HepG2 (cell line): ENCODE measurements around the gene CAPS. TPM values are rescaled to one million over a fixed set of nuclear protein-coding genes. Genes with fewer than 3 reads are reported as not detected.

ENCODE experiments used
- AGO2 ChIP-seq: fragments of 200-400 bp; formaldehyde crosslinking; optimal IDR thresholded peaks from 2 replicates; pipeline ENCODE3; 2017; ENCODE audit warnings: mild to moderate bottlenecking, low read depth, low read length, moderate library complexity
- ATRX ChIP-seq: sonication (generic); formaldehyde crosslinking; IDR thresholded peaks from 2 replicates; pipeline ENCODE4 v1.4.0; 2020; ENCODE audit warnings: missing genetic modification reagents, borderline replicate concordance
- FOXA1 ChIP-seq, 2 experiments: fragments of 450-650 bp in 1 of 2; sonication (generic) in 1 of 2; formaldehyde crosslinking in 1 of 2; IDR thresholded peaks; 2 replicates each; pipeline versions ENCODE4 v1.4.0 to v1.6.1; 2016 to 2020; ENCODE audit warnings: missing genetic modification reagents in 1 of 2
- HNRNPL ChIP-seq: fragments of 200-400 bp; formaldehyde crosslinking; IDR thresholded peaks from 2 replicates; pipeline ENCODE4 v1.6.1; 2017; ENCODE audit warnings: mild to moderate bottlenecking, low read depth, low read length
- IKZF4 ChIP-seq: sonication (generic); formaldehyde crosslinking; IDR thresholded peaks from 2 replicates; pipeline ENCODE4 v1.5.1; 2020; ENCODE audit warnings: borderline replicate concordance, mild to moderate bottlenecking, low read depth, missing genetic modification reagents; ENCODE audit errors: not compliant biosample characterization
- JUN ChIP-seq: sonication (generic); formaldehyde crosslinking; IDR thresholded peaks from 2 replicates; pipeline ENCODE4 v1.4.0; 2020; ENCODE audit warnings: mild to moderate bottlenecking, missing genetic modification reagents
- MIER2 ChIP-seq: IDR thresholded peaks from 2 replicates; pipeline ENCODE4 v1.6.1; 2016; ENCODE audit warnings: missing biosample characterization, missing genetic modification reagents
- NR3C1 ChIP-seq: sonication (generic); formaldehyde crosslinking; IDR thresholded peaks from 2 replicates; pipeline ENCODE4 v1.4.0; 2020; ENCODE audit warnings: missing genetic modification reagents
- PAF1 ChIP-seq: IDR thresholded peaks from 2 replicates; pipeline ENCODE4 v1.6.1; 2016; ENCODE audit warnings: missing genetic modification reagents, missing compliant biosample characterization
- PHF20 ChIP-seq: sonication (generic); formaldehyde crosslinking; IDR thresholded peaks from 2 replicates; pipeline ENCODE4 v1.5.0; 2020; ENCODE audit warnings: mild to moderate bottlenecking, missing genetic modification reagents
- PTBP1 ChIP-seq: fragments of 200-400 bp; formaldehyde crosslinking; IDR thresholded peaks from 2 replicates; pipeline ENCODE4 v1.6.1; 2018; ENCODE audit warnings: low read length, low read depth; ENCODE audit not compliant: poor library complexity, severe bottlenecking
- RARG ChIP-seq: sonication (generic); formaldehyde crosslinking; IDR thresholded peaks from 2 replicates; pipeline ENCODE4 v1.4.0; 2020; ENCODE audit warnings: low read depth, mild to moderate bottlenecking, missing genetic modification reagents
- RBM22 ChIP-seq: fragments of 200-400 bp; formaldehyde crosslinking; optimal IDR thresholded peaks from 2 replicates; pipeline ENCODE3; 2017; ENCODE audit warnings: mild to moderate bottlenecking, low read length, moderate library complexity
- RFX1 ChIP-seq: fragments of 450-650 bp; IDR thresholded peaks from 2 replicates; pipeline ENCODE4 v1.6.1; 2017
- SCMH1 ChIP-seq: sonication (generic); formaldehyde crosslinking; IDR thresholded peaks from 2 replicates; pipeline ENCODE4 v1.9.0; 2021; ENCODE audit warnings: missing genetic modification reagents, mild to moderate bottlenecking, borderline replicate concordance
- ZFY ChIP-seq: sonication (generic); formaldehyde crosslinking; IDR thresholded peaks from 2 replicates; pipeline ENCODE4 v1.4.0; 2020; ENCODE audit warnings: missing genetic modification reagents
- ZNF253 ChIP-seq: sonication (generic); formaldehyde crosslinking; IDR thresholded peaks from 2 replicates; pipeline ENCODE4 v1.8.0; 2022; ENCODE audit warnings: mild to moderate bottlenecking, missing genetic modification reagents, borderline replicate concordance
- ZNF282 ChIP-seq: fragments of 450-650 bp; IDR thresholded peaks from 2 replicates; pipeline ENCODE4 v1.6.1; 2018; ENCODE audit not compliant: partially characterized antibody
- ZNF317 ChIP-seq: sonication (generic); formaldehyde crosslinking; IDR thresholded peaks from 2 replicates; pipeline ENCODE4 v1.5.0; 2020; ENCODE audit warnings: mild to moderate bottlenecking, missing genetic modification reagents
- ZNF616 ChIP-seq: sonication (generic); formaldehyde crosslinking; IDR thresholded peaks from 2 replicates; pipeline ENCODE4 v1.5.0; 2020; ENCODE audit warnings: low read depth, mild to moderate bottlenecking, missing genetic modification reagents
- ZNF724P ChIP-seq: sonication (generic); formaldehyde crosslinking; IDR thresholded peaks from 2 replicates; pipeline ENCODE4 v1.8.0; 2022; ENCODE audit warnings: missing genetic modification reagents, borderline replicate concordance
- ZSCAN12 ChIP-seq: sonication (generic); formaldehyde crosslinking; IDR thresholded peaks from 2 replicates; pipeline ENCODE4 v1.9.0; 2021; ENCODE audit warnings: mild to moderate bottlenecking, missing genetic modification reagents
- polyA plus RNA-seq, 8 experiments: library from polyadenylated mRNA; depleted of rRNA in 3 of 8; stranded (reverse) in 7 of 8; unstranded in 1 of 8; fragments of >200 nt; fragmentation: Illumina TruSeq in 4 of 8; extraction: Trizol in 4 of 8; gene quantifications; 2 replicates each; pipeline versions ENCODE4 v1.2.1 to v1.2.3, GENCODE V29; 2011 to 2016; ENCODE audit warnings: low read depth in 4 of 8, missing spikeins in 1 of 8, mixed read lengths in 1 of 8; ENCODE audit not compliant: insufficient read depth in 1 of 8
- total RNA-seq, 5 experiments: library from RNA; depleted of rRNA; stranded (reverse); fragments of >200 nt; fragmentation: Illumina TruSeq; extraction: Trizol; gene quantifications; 2 replicates each; pipeline ENCODE4 v1.2.3, GENCODE V29; 2016; ENCODE audit warnings: low read depth in 1 of 5
- TF ChIP-seq, protein P1 (sequence below): sonication (generic); formaldehyde crosslinking; conservative IDR thresholded peaks from 2 replicates; pipeline ENCODE4 v1.8.0; 2022; ENCODE audit warnings: missing genetic modification reagents
- TF ChIP-seq, protein P2 (sequence below): sonication (generic); formaldehyde crosslinking; IDR thresholded peaks from 2 replicates; pipeline ENCODE4 v1.9.0; 2021; ENCODE audit warnings: missing genetic modification reagents, mild to moderate bottlenecking, borderline replicate concordance
- TF ChIP-seq, protein P3 (sequence below): sonication (generic); formaldehyde crosslinking; IDR thresholded peaks from 2 replicates; pipeline ENCODE4 v1.4.0; 2020; ENCODE audit warnings: missing genetic modification reagents
- TF ChIP-seq, protein P4 (sequence below): sonication (generic); formaldehyde crosslinking; IDR thresholded peaks from 2 replicates; pipeline ENCODE4 v1.4.0; 2020; ENCODE audit warnings: missing genetic modification reagents

The CAPS gene
- total and polyA plus RNA-seq, 2 of the 13 experiments (the other 11 are each of a cell fraction or from before 2014, with no cell fraction given), result 3.1 TPM

DNA sequence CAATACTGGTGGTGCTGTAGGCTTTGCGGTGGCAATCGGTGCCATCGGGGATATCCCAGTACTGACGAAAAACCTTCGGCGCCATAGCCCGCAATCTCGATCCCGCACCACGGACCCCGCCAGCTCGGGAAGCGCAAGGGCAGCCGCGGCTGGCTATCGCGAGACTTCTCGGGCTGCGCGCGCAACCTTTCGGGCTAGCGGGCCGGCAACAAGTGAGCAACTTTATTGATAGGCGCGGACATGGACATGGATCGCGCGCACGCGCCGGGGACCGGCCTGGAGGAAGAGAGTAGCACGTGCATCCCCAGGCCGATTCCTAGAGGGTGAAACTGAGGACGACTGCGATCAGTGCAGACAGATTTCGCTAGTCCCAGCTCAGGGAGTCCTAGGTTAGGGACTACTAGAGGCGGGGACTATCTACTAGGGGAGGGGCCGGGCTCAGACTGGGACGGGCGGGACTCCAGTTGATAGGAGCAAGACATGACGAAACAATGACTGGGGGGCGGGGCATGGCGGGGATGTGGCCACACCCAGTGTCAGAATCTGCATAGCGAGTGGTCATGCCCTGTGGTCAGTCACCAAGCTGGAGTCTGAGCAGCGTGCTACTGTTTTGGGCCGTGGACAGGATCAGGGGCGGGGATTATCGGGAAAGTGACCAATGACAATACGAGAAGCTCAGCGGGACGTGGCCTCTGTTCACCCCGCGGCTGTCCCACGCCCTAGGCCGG lies 10.3 kb upstream of the CAPS start, which contains the start of gene NDUFA11 (continued):
- TF ChIP-seq NR3C1 (no peak), FOXA1 (IDR thresholded peaks at IDR 0.05) (no peak), FOXA1 (CRISPR knock-in tag; IDR thresholded peaks at IDR 0.05) (peak; percentile 51), HNRNPL (no peak; the same call in 1 of the 2 replicates), ZNF724P (CRISPR knock-in tag) (no peak; the same call in 1 of the 2 replicates), ZNF616 (CRISPR knock-in tag) (no peak), SCMH1 (CRISPR knock-in tag) (no peak), ZFY (CRISPR knock-in tag) (peak; percentile 81), PHF20 (peak; percentile 90), ATRX (CRISPR knock-in tag) (no peak), PAF1 (CRISPR knock-in tag) (no peak), ZSCAN12 (no peak), JUN (CRISPR knock-in tag) (peak; percentile 73), ZNF317 (peak; percentile 88), ZNF282 (no peak), RBM22 (no peak), AGO2 (peak; percentile 15), IKZF4 (CRISPR knock-in tag) (no peak), RFX1 (no peak), ZNF253 (CRISPR knock-in tag) (no peak), RARG (CRISPR knock-in tag) (no peak), MIER2 (CRISPR knock-in tag) (0 out of 2 replicates have a peak, but pooled peaks have one; percentile 37), PTBP1 (peak; percentile 85)
- TF ChIP-seq, protein P1, sequence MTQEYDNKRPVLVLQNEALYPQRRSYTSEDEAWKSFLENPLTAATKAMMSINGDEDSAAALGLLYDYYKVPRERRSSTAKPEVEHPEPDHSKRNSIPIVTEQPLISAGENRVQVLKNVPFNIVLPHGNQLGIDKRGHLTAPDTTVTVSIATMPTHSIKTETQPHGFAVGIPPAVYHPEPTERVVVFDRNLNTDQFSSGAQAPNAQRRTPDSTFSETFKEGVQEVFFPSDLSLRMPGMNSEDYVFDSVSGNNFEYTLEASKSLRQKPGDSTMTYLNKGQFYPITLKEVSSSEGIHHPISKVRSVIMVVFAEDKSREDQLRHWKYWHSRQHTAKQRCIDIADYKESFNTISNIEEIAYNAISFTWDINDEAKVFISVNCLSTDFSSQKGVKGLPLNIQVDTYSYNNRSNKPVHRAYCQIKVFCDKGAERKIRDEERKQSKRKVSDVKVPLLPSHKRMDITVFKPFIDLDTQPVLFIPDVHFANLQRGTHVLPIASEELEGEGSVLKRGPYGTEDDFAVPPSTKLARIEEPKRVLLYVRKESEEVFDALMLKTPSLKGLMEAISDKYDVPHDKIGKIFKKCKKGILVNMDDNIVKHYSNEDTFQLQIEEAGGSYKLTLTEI, result no peak
- TF ChIP-seq, protein P2, sequence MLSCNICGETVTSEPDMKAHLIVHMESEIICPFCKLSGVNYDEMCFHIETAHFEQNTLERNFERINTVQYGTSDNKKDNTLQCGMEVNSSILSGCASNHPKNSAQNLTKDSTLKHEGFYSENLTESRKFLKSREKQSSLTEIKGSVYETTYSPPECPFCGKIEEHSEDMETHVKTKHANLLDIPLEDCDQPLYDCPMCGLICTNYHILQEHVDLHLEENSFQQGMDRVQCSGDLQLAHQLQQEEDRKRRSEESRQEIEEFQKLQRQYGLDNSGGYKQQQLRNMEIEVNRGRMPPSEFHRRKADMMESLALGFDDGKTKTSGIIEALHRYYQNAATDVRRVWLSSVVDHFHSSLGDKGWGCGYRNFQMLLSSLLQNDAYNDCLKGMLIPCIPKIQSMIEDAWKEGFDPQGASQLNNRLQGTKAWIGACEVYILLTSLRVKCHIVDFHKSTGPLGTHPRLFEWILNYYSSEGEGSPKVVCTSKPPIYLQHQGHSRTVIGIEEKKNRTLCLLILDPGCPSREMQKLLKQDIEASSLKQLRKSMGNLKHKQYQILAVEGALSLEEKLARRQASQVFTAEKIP (CRISPR knock-in tag), result no peak
- TF ChIP-seq, protein P3, sequence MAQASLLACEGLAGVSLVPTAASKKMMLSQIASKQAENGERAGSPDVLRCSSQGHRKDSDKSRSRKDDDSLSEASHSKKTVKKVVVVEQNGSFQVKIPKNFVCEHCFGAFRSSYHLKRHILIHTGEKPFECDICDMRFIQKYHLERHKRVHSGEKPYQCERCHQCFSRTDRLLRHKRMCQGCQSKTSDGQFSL (CRISPR knock-in tag), result no peak
- TF ChIP-seq, protein P4, sequence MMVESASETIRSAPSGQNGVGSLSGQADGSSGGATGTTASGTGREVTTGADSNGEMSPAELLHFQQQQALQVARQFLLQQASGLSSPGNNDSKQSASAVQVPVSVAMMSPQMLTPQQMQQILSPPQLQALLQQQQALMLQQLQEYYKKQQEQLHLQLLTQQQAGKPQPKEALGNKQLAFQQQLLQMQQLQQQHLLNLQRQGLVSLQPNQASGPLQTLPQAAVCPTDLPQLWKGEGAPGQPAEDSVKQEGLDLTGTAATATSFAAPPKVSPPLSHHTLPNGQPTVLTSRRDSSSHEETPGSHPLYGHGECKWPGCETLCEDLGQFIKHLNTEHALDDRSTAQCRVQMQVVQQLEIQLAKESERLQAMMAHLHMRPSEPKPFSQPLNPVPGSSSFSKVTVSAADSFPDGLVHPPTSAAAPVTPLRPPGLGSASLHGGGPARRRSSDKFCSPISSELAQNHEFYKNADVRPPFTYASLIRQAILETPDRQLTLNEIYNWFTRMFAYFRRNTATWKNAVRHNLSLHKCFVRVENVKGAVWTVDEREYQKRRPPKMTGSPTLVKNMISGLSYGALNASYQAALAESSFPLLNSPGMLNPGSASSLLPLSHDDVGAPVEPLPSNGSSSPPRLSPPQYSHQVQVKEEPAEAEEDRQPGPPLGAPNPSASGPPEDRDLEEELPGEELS, result peak; percentile 66; the same call in 1 of the 2 replicates
